ENCODE results near the gene KCNJ10. TPM values are rescaled to one million over a fixed set of nuclear protein-coding genes. Genes with fewer than 3 reads are reported as not detected.
A peak's percentile ranks its signal among the peaks of the same experiment; 100 is the strongest.

The KCNJ10 gene
- total and polyA plus RNA-seq, 2 of the 13 experiments (the other 11 are each of a cell fraction or from before 2014, with no cell fraction given) = 4.4 to 10.3 TPM

DNA sequence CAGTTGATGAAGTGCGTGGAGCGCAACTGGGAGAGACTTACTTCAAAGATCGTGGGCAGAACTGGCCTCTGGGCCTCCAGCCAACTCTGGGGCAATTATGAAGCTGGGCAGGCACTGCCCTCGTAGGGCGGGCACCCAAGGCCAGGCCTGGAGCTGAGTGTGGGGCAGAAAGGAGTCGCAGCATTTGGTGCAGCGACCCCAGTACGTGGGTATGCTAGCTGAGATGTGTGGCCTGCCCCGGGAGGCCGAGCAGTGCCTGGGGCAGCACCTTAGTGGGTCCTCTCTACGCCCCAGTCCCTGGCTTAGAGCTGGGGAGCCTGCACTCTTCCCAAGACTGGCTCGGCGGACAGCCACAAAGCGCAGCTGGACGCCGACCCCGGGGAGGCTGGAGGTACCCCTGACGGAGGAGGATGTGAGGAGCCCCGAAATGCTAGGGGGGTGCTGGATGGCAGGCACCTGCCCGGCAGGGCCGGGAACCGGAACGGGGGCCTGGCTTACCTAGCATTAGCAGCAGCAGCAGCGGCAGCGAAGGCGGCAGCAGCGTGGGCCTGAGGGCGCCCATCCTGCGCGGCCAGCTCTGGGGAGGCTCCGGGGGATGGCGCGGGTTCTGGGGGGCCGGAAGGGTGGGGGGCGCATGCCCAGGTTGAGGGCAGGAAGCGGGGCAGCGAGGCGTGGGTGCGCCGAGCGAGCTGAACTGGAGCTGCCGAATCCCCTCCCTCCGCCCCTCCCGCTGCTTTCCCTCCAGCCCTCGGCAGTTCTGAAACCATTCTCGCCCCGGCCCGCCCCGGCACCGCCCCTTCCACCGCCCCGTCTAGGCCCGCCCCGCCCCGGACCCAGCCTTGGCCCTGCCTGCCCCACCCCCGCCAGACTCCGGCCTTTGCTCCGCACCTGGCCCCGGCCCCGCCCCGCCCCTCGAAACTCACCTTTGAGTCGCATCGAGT, 28.2 kb upstream of the KCNJ10 start, which contains the start of gene IGSF8 (continued):
- TF ChIP-seq MXI1 (IDR thresholded peaks at IDR 0.05; ENCODE audit: borderline replicate concordance, low read depth, low read length) (peak; percentile 58; the same call in 1 of the 3 replicates), ZFY (CRISPR knock-in tag; IDR thresholded peaks at IDR 0.05) (peak; percentile 63), MIXL1 (CRISPR knock-in tag; IDR thresholded peaks at IDR 0.05) (no peak), SRY (CRISPR knock-in tag; IDR thresholded peaks at IDR 0.05) (peak; percentile 64; the same call in 1 of the 2 replicates), ATF7 (IDR thresholded peaks at IDR 0.05) (no peak), ATF7 (CRISPR knock-in tag; IDR thresholded peaks at IDR 0.05) (no peak), CHD4 (IDR thresholded peaks at IDR 0.05; ENCODE audit: borderline replicate concordance, low read length) (no peak), ZNF329 (CRISPR knock-in tag; IDR thresholded peaks at IDR 0.05; ENCODE audit: low read depth) (no peak), THAP11 (CRISPR knock-in tag; IDR thresholded peaks at IDR 0.05) (peak; percentile 33; the same call in 1 of the 2 replicates), PHF8 (CRISPR knock-in tag; IDR thresholded peaks at IDR 0.05) (peak; percentile 40), ESRRA (CRISPR knock-in tag; IDR thresholded peaks at IDR 0.05; ENCODE audit: low read depth) (0 out of 2 replicates have a peak, but pooled peaks have one; percentile 33), ZNF317 (CRISPR knock-in tag; IDR thresholded peaks at IDR 0.05) (no peak), HNRNPK (IDR thresholded peaks at IDR 0.05; ENCODE audit: low read depth, low read length, poor library complexity, severe bottlenecking) (no peak)
- TF ChIP-seq, protein P1, sequence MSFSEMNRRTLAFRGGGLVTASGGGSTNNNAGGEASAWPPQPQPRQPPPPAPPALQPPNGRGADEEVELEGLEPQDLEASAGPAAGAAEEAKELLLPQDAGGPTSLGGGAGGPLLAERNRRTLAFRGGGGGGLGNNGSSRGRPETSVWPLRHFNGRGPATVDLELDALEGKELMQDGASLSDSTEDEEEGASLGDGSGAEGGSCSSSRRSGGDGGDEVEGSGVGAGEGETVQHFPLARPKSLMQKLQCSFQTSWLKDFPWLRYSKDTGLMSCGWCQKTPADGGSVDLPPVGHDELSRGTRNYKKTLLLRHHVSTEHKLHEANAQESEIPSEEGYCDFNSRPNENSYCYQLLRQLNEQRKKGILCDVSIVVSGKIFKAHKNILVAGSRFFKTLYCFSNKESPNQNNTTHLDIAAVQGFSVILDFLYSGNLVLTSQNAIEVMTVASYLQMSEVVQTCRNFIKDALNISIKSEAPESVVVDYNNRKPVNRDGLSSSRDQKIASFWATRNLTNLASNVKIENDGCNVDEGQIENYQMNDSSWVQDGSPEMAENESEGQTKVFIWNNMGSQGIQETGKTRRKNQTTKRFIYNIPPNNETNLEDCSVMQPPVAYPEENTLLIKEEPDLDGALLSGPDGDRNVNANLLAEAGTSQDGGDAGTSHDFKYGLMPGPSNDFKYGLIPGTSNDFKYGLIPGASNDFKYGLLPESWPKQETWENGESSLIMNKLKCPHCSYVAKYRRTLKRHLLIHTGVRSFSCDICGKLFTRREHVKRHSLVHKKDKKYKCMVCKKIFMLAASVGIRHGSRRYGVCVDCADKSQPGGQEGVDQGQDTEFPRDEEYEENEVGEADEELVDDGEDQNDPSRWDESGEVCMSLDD (CRISPR knock-in tag; IDR thresholded peaks at IDR 0.05; ENCODE audit: borderline replicate concordance) = no peak
- TF ChIP-seq, protein P2, sequence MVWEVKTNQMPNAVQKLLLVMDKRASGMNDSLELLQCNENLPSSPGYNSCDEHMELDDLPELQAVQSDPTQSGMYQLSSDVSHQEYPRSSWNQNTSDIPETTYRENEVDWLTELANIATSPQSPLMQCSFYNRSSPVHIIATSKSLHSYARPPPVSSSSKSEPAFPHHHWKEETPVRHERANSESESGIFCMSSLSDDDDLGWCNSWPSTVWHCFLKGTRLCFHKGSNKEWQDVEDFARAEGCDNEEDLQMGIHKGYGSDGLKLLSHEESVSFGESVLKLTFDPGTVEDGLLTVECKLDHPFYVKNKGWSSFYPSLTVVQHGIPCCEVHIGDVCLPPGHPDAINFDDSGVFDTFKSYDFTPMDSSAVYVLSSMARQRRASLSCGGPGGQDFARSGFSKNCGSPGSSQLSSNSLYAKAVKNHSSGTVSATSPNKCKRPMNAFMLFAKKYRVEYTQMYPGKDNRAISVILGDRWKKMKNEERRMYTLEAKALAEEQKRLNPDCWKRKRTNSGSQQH (CRISPR knock-in tag; IDR thresholded peaks at IDR 0.05; ENCODE audit: low read depth) = 0 out of 2 replicates have a peak, but pooled peaks have one; percentile 30
- TF ChIP-seq, protein P3, sequence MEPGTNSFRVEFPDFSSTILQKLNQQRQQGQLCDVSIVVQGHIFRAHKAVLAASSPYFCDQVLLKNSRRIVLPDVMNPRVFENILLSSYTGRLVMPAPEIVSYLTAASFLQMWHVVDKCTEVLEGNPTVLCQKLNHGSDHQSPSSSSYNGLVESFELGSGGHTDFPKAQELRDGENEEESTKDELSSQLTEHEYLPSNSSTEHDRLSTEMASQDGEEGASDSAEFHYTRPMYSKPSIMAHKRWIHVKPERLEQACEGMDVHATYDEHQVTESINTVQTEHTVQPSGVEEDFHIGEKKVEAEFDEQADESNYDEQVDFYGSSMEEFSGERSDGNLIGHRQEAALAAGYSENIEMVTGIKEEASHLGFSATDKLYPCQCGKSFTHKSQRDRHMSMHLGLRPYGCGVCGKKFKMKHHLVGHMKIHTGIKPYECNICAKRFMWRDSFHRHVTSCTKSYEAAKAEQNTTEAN (CRISPR knock-in tag; conservative IDR thresholded peaks at IDR 0.05) = 0 out of 2 replicates have a peak, but pooled peaks have one; percentile 31
- TF ChIP-seq, protein P4, sequence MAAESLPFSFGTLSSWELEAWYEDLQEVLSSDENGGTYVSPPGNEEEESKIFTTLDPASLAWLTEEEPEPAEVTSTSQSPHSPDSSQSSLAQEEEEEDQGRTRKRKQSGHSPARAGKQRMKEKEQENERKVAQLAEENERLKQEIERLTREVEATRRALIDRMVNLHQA (CRISPR knock-in tag; IDR thresholded peaks at IDR 0.05) = no peak
- TF ChIP-seq, protein P5, sequence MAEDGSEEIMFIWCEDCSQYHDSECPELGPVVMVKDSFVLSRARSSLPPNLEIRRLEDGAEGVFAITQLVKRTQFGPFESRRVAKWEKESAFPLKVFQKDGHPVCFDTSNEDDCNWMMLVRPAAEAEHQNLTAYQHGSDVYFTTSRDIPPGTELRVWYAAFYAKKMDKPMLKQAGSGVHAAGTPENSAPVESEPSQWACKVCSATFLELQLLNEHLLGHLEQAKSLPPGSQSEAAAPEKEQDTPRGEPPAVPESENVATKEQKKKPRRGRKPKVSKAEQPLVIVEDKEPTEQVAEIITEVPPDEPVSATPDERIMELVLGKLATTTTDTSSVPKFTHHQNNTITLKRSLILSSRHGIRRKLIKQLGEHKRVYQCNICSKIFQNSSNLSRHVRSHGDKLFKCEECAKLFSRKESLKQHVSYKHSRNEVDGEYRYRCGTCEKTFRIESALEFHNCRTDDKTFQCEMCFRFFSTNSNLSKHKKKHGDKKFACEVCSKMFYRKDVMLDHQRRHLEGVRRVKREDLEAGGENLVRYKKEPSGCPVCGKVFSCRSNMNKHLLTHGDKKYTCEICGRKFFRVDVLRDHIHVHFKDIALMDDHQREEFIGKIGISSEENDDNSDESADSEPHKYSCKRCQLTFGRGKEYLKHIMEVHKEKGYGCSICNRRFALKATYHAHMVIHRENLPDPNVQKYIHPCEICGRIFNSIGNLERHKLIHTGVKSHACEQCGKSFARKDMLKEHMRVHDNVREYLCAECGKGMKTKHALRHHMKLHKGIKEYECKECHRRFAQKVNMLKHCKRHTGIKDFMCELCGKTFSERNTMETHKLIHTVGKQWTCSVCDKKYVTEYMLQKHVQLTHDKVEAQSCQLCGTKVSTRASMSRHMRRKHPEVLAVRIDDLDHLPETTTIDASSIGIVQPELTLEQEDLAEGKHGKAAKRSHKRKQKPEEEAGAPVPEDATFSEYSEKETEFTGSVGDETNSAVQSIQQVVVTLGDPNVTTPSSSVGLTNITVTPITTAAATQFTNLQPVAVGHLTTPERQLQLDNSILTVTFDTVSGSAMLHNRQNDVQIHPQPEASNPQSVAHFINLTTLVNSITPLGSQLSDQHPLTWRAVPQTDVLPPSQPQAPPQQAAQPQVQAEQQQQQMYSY (CRISPR knock-in tag; IDR thresholded peaks at IDR 0.05) = 0 out of 2 replicates have a peak, but pooled peaks have one; percentile 26

Measured in HepG2 (cell line).